Measurements from ENCODE around the gene CEP72.

DNA sequence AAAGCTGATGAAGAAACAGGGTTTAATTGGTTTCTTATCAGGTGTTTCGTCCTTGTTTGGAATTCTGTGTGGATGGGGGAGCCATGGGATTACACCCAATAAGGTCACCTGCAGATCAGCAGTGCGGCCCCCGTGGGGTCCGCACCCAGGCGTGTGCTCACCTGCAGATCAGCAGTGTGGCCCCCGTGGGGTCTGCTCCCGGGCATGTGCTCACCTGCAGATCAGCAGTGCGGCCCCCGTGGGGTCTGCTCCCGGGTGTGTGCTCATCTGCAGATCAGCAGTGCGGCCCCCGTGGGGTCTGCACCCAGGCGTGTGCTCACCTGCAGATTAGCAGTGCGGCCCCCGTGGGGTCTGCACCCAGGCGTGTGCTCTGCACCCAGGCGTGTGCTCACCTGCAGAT is 41.7 kb upstream of the CEP72 start:
- TF ChIP-seq EP300 (IDR thresholded peaks at IDR 0.05) (no peak), POLR2A (IDR thresholded peaks at IDR 0.05) (no peak)
- TF ChIP-seq, protein P1, sequence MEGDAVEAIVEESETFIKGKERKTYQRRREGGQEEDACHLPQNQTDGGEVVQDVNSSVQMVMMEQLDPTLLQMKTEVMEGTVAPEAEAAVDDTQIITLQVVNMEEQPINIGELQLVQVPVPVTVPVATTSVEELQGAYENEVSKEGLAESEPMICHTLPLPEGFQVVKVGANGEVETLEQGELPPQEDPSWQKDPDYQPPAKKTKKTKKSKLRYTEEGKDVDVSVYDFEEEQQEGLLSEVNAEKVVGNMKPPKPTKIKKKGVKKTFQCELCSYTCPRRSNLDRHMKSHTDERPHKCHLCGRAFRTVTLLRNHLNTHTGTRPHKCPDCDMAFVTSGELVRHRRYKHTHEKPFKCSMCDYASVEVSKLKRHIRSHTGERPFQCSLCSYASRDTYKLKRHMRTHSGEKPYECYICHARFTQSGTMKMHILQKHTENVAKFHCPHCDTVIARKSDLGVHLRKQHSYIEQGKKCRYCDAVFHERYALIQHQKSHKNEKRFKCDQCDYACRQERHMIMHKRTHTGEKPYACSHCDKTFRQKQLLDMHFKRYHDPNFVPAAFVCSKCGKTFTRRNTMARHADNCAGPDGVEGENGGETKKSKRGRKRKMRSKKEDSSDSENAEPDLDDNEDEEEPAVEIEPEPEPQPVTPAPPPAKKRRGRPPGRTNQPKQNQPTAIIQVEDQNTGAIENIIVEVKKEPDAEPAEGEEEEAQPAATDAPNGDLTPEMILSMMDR (IDR thresholded peaks at IDR 0.05): no peak
